HG03378 (cell line): Measurements from ENCODE around the gene EXO5.
"Not testable (repeated sequence)": the region's sequence is repeated elsewhere in the genome, so short reads cannot be mapped to it uniquely, and the experiment has no call there.

Experiments used
- ATAC-seq: cut with Tn5 transposase; IDR thresholded peaks from one replicate; pipeline ENCODE4 v1.9.1; 2021; ENCODE audit warnings: mild to moderate bottlenecking, moderate library complexity; ENCODE audit not compliant: unreplicated experiment

The EXO5 gene

GRCh38 chr1:40546957-40547356 lies 38.4 kb downstream of the EXO5 start:
- ATAC-seq, result no peak

- no peak for ATAC-seq
These were observed 44.5 kb downstream of the EXO5 start for GRCh38 chr1:40553017-40553416.

- ATAC-seq, result not testable (repeated sequence)
These were observed 46.2 kb downstream of the EXO5 start for GRCh38 chr1:40554807-40555206.

GRCh38 chr1:40556121-40556520 lies 47.6 kb downstream of the EXO5 start:
- ATAC-seq, result no peak

GRCh38 chr1:40558241-40558640 lies 49.7 kb downstream of the EXO5 start:
- not testable (repeated sequence) for ATAC-seq

GRCh38 chr1:40562185-40562584 lies 53.6 kb downstream of the EXO5 start:
- ATAC-seq, result no peak

- no peak for ATAC-seq
These were observed 54.7 kb downstream of the EXO5 start for GRCh38 chr1:40563266-40563665.

- no peak for ATAC-seq
These were observed 55.9 kb downstream of the EXO5 start for GRCh38 chr1:40564506-40564905.

GRCh38 chr1:40564913-40565312 lies 56.3 kb downstream of the EXO5 start:
- ATAC-seq, result no peak
